DOHH2 (cell line): Measurements from ENCODE around the gene SPTBN2.

Source experiments
- H3F3A ChIP-seq: fragments of 200-600 bp; sonication (generic), shearing (Covaris generic); 2 replicates; pipeline ENCODE4 v1.6.0; 2016; ENCODE audit warnings: antibody characterized with exemption, mild to moderate bottlenecking; ENCODE audit not compliant: control insufficient read depth, insufficient read depth
- H3K27ac ChIP-seq: fragments of 200-600 bp; sonication (generic); 2 replicates; pipeline ENCODE4 v1.5.1; 2014; ENCODE audit warnings: low read depth, mild to moderate bottlenecking, low read length, moderate library complexity
- H3K27me3 ChIP-seq: fragments of 200-600 bp; sonication (generic); 2 replicates; pipeline ENCODE4 v1.6.1; 2014; ENCODE audit warnings: mild to moderate bottlenecking, low read length, mixed read lengths; ENCODE audit not compliant: control insufficient read depth
- H3K36me3 ChIP-seq: fragments of 200-600 bp; sonication (generic); 2 replicates; pipeline ENCODE4 v1.6.1; 2014; ENCODE audit warnings: mild to moderate bottlenecking, low read length, moderate library complexity, mixed read lengths; ENCODE audit not compliant: control insufficient read depth
- H3K4me1 ChIP-seq: fragments of 200-600 bp; sonication (generic); 2 replicates; pipeline ENCODE4 v1.6.1; 2014; ENCODE audit warnings: mild to moderate bottlenecking, low read length, mixed read lengths; ENCODE audit not compliant: control insufficient read depth
- H3K4me2 ChIP-seq: fragments of 200-600 bp; sonication (generic); 2 replicates; pipeline ENCODE4 v1.6.0; 2014; ENCODE audit warnings: mild to moderate bottlenecking, low read length, moderate library complexity
- H3K4me3 ChIP-seq: fragments of 200-600 bp; sonication (generic); 2 replicates; pipeline ENCODE4 v1.5.1; 2014; ENCODE audit warnings: mild to moderate bottlenecking, low read length, mixed read lengths
- H3K79me2 ChIP-seq: fragments of 200-600 bp; sonication (generic); 2 replicates; pipeline ENCODE4 v1.6.1; 2014; ENCODE audit warnings: mild to moderate bottlenecking, low read length, mixed read lengths; ENCODE audit not compliant: control insufficient read depth
- H3K9me2 ChIP-seq: fragments of 200-600 bp; sonication (generic); replicated peaks from 2 replicates; pipeline ENCODE4 v1.6.1; 2014; ENCODE audit warnings: mild to moderate bottlenecking, low read length, mixed read lengths; ENCODE audit not compliant: control insufficient read depth
- H3K9me3 ChIP-seq: fragments of 200-600 bp; sonication (generic); 2 replicates; pipeline ENCODE4 v1.6.1; 2014; ENCODE audit warnings: antibody characterized with exemption, low read length, mixed read lengths; ENCODE audit not compliant: control insufficient read depth, insufficient read depth
- H4K20me1 ChIP-seq: fragments of 200-600 bp; sonication (generic); 2 replicates; pipeline ENCODE4 v1.6.0; 2014; ENCODE audit warnings: low read depth, mild to moderate bottlenecking, antibody characterized with exemption, low read length, moderate library complexity; ENCODE audit not compliant: control insufficient read depth, insufficient read depth
- CTCF ChIP-seq: fragments of 200-600 bp; sonication (generic); IDR thresholded peaks from one replicate; pipeline ENCODE4 v1.5.1; 2014; ENCODE audit warnings: antibody characterized with exemption, mild to moderate bottlenecking, low read depth, low read length; ENCODE audit not compliant: poor library complexity, severe bottlenecking
- EZH2phosphoT487 ChIP-seq: fragments of 200-600 bp; sonication (generic); IDR thresholded peaks from 2 replicates; pipeline ENCODE4 v1.6.1; 2017; ENCODE audit warnings: borderline replicate concordance, mild to moderate bottlenecking, antibody characterized with exemption, low read length, moderate library complexity, mixed read lengths

The SPTBN2 gene

GRCh38 chr11:66720223-66720898 lies 8.7 kb downstream of the SPTBN2 start:
- H4K20me1 ChIP-seq, result no peaks in the 10 kb centered on the region; the same call in 1 of the 2 replicates
- H3K9me3 ChIP-seq, result no peaks in the 10 kb centered on the region
- no peak overlapping the region for H3K4me2 ChIP-seq
- no peak overlapping the region for H3K27ac ChIP-seq
- peaks cover 11% of the 10 kb centered on the region for H3K4me1 ChIP-seq
- H3K9me2 ChIP-seq, result no peaks in the 10 kb centered on the region
- peaks cover 15% of the 10 kb centered on the region for H3K79me2 ChIP-seq
- TF ChIP-seq CTCF (no peak), EZH2phosphoT487 (no peak)
- H3K4me3 ChIP-seq, result no peak overlapping the region
- H3K36me3 ChIP-seq, result peaks cover 35% of the 10 kb centered on the region
- no peaks in the 10 kb centered on the region for H3K27me3 ChIP-seq
- H3F3A ChIP-seq, result no peaks in the 10 kb centered on the region

GRCh38 chr11:66719111-66719872 lies 9.7 kb downstream of the SPTBN2 start:
- no peak overlapping the region for H3K4me3 ChIP-seq
- H3K9me3 ChIP-seq, result no peaks in the 10 kb centered on the region
- TF ChIP-seq EZH2phosphoT487 (no peak), CTCF (no peak)
- no peak overlapping the region for H3K27ac ChIP-seq
- H3K4me2 ChIP-seq, result no peak overlapping the region
- H3K36me3 ChIP-seq, result peaks cover 44% of the 10 kb centered on the region
- no peaks in the 10 kb centered on the region; the same call in 1 of the 2 replicates for H4K20me1 ChIP-seq
- no peaks in the 10 kb centered on the region for H3K27me3 ChIP-seq
- peaks cover 11% of the 10 kb centered on the region for H3K4me1 ChIP-seq
- peaks cover 6% of the 10 kb centered on the region; the same call in 1 of the 2 replicates for H3K79me2 ChIP-seq
- H3K9me2 ChIP-seq, result no peaks in the 10 kb centered on the region
- no peaks in the 10 kb centered on the region for H3F3A ChIP-seq

GRCh38 chr11:66718320-66718971 lies 10.6 kb downstream of the SPTBN2 start:
- peaks cover 11% of the 10 kb centered on the region for H3K4me1 ChIP-seq
- no peaks in the 10 kb centered on the region for H3K9me2 ChIP-seq
- H3K4me3 ChIP-seq, result no peak overlapping the region
- H3K9me3 ChIP-seq, result no peaks in the 10 kb centered on the region
- H3F3A ChIP-seq, result no peaks in the 10 kb centered on the region
- no peak overlapping the region for H3K4me2 ChIP-seq
- no peaks in the 10 kb centered on the region; the same call in 1 of the 2 replicates for H4K20me1 ChIP-seq
- H3K27me3 ChIP-seq, result no peaks in the 10 kb centered on the region
- TF ChIP-seq EZH2phosphoT487, result no peak
- TF ChIP-seq CTCF, result no peak
- H3K27ac ChIP-seq, result no peak overlapping the region
- peaks cover 52% of the 10 kb centered on the region for H3K36me3 ChIP-seq
- 0 out of 2 replicates have a peak, but pooled peaks cover 3% of the 10 kb centered on the region for H3K79me2 ChIP-seq
